AG08396 (cell line): ENCODE results near the gene SYT6.

Experiments used
- DNase-seq: peaks from one replicate; pipeline ENCODE4 v3.0.0; 2012; ENCODE audit warnings: low spot score, mixed read lengths

The SYT6 gene, protein sequence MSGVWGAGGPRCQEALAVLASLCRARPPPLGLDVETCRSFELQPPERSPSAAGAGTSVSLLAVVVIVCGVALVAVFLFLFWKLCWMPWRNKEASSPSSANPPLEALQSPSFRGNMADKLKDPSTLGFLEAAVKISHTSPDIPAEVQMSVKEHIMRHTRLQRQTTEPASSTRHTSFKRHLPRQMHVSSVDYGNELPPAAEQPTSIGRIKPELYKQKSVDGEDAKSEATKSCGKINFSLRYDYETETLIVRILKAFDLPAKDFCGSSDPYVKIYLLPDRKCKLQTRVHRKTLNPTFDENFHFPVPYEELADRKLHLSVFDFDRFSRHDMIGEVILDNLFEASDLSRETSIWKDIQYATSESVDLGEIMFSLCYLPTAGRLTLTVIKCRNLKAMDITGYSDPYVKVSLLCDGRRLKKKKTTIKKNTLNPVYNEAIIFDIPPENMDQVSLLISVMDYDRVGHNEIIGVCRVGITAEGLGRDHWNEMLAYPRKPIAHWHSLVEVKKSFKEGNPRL

DNA sequence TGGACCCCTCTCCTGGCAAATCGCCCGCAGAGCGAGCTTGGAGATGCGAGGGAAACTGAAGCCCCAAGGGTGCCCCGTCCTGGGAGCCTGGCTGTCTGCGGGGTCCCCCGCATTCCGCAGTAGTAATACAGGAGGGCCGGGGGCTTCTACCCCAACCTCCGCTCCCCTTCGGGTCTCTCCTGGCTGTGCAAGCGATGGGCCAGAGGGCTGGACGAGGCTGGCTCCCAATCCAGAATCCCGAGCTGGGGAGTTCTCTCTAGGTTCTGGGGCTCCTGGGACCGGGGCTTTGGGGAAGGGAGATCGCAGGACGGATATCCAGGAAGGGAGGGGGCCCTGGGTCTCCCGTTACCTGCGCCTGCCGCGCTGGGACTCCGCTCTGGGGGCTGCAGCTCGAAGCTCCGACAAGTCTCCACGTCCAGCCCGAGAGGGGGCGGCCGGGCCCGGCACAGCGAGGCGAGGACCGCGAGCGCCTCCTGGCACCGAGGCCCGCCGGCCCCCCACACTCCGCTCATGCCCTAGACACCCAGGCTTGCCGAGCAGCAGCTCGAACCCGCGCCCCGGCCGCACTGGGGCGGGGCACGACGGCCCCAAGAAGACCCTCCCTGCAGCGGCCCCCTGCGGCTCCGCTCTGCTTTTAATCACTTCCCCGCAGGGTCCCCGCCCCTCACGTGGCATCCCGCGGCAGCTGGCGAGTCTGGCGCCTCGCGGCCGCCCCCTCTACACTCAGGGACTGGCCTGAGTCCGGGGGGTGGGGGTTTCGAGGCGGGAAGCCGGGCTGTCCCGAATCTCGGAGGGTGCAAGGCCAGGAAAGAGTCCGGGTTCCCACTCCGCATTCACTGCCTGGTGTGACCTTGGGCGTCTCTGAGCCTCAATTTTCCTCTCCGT lies at the start of gene SYT6:
Gene SYT6, minus strand, starts transcription at position 609 of the 885 bp plus-strand sequence. Its CDS starts 97 bp downstream, at position 512.
- DNase-seq = no peak

DNA sequence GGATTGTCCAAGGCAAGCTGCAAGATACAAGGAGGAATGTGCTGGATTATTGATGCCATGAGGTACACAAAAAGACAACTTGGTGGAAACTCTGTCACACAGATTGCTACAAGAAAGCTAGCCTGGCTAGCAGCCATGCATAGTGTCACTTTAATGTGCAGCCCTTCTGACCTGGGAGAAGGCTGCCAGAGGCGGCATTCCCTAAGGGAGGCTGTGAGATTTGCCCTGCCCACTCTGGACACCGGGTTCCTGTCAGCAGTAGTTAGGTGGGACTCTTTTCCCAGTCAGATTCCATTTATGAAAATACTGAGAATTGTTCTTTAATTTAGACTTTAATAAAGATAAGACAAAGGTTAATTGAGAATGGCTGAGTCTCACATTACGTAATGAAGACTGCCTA lies 47.8 kb upstream of the SYT6 start:
- no peak for DNase-seq

DNA sequence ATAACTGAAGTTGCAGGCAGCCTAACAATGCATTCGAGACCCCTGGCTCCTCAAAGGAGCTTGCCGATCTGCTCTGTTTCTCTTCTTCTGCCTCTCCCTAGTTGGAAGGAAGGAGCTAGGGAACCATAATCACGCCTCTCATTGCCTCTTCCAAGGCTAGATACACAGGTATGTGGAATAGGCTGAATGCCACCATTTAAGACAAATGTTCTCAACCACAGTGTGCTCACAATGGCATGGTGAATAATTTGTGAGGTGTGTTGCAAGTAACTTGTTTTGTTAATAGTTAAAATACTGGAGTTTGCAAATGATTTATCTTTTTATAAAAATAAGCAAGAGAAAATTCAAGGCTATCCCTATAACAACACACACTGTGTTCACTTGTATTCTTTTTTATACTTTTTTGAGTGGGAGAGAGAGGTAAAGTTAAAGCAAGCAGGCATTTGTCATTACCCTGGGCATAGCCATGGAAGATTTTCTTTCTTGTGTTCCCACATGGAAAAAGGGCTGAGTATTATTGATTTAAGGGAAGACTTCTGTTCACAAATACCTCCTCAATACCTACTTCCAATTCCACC lies 45.4 kb upstream of the SYT6 start:
- no peak for DNase-seq

DNA sequence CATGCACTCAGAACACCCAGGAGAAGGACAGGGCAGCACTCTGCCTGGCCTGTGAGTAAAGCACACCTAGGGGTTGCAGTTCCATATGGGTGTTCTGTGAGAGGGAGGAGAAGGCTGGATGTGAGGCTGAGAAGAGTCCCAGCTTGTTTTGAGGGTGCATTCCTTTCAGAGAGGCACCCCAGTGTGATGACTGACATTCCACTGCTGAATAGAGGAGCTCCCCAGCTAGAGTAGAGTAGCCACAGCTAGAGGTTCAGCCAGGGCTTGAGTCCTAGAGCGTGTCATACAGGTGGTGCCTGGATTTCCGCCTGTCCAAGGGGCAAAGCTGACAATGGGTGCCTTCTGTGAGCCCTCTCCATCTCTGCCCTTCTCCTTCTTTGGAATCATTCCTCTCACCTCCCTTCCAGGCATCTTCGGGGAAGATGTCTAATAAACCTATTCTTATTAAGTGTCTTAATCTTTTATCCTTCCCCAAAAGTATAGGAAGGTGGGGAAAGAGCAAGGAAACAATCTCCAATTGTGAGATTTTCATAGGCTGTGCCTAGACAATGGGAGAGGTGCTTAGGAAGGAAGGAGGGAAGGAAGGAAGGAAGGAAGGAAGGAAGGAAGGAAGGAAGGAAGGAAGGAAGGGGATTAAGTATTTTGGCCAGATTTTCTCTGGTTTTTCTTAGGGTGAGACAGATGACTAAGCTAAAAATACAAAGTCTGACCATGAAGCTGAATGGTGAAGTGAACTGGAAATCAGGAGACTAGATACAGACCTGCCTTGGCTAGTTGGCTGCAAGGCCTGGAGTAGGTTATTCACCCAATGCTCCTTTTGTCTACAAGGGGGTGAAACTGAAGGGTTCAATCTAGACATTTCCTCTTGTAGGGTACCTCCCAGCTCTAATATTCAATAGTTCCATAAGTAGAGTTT lies 43.6 kb upstream of the SYT6 start:
- no peak for DNase-seq

DNA sequence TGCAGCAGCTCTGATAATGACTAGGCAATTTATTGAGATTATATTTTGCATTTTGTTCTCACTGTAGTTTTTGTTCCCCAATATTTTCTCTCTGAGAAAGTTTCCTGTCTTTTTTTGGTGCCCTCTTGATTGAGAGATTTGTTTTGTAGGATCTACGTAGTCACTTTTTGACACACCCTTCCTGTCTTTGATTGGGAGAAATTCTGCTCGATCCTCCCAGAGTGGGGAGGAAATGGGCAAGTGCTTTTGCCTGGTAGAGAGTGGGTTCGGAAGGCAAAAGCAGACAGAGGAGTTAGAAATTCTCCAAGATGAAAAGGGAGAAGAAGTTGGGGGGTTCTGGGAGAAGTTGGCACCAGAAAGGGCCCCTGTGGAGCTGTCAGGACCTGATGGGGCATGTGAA lies 42.1 kb upstream of the SYT6 start:
- DNase-seq = no peak

DNA sequence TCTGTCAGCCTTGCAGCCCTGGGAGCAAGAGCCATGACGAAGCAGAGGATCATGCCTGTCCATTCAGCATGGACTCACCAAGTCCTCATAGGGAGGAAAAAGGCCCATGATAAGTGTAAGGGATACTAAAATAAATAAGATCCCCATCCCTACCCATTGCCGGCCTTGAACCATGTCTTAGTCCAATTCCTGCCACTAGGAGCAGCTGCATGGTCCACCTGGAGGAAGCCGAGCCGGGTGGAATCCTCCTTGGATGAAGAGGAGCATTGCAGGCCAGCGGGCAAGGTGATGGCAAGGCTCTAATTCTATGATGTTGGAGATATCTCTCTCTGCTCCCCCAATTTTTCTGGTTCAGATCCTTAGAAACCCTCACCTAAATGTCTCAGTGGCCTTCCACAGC lies 38.7 kb upstream of the SYT6 start:
- no peak for DNase-seq

DNA sequence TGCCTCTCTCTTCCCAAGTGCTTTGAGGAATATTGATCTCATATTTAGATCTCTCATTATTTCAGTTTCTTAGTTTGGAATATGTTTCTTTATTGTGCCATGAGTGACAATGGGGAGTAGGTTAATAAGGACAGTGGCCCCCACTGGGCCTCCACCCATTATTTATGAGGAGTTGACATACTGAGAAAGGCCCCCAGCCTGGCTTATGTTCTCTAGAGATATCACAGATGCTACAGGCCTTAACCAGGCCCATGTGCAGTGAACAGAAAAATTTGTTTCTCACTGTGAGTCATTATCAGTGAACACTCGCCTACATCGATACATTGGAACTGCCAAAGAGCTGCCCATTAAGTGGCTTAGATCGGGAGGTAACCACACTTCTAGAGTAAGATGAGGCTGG lies 35.7 kb upstream of the SYT6 start:
- DNase-seq = no peak

DNA sequence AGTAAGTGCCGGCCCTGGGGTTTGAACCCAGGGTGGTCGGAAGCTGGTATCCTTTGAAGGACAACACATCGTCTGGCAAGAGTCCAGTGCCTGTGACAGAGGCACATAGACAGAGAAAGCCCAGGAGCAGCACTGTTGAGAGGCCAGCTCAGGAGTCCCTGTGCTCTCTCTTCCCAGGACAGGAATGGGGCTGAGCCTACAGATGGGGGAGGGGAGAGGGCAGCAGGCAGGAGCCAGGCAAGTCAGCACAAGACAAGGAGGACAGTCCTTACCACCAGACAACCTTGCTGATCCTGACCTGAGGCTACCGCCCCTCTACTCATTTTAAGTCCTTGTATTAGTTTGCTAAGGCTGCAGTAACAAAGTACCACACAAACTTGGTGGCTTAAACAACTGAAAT lies 27.7 kb upstream of the SYT6 start:
- DNase-seq = no peak

DNA sequence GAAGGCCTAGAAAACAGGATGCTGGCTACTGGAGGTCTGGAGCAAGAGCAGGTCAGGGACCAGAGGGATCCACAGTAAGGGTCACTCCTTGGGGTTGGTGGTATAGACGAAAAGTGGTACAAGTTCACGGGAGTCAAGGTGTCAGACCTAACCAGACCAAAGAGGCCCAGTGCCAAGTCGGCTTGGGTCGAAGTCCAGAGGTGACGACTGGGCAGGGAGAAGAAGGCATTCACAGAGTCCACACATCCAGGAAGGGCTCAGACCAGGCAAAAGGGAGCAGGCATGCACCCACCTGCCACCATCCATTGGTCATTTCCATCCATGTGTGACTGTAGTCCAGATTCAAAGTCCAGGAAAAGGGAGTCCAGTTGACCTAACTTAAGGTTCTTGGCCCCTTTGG lies 27.1 kb upstream of the SYT6 start:
- DNase-seq = no peak

DNA sequence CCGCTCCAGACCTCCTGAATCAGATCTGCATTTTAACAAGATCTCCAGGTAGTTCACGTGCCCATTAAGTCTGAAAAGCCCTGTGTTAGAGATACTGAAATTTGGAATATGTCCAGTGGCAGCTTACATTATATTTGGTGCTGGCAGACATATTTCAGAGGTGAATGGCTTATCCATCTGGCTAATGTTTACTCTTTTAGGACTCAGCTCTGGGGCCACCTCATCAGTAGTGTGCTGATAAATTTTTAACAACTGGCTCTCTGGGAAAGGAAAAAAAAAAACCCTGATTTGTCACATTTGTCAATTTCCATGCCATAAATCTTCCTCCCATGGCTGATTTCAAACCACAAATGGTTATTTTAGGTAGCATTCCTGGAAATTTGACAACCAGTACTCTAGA lies 25.3 kb upstream of the SYT6 start:
- no peak for DNase-seq

DNA sequence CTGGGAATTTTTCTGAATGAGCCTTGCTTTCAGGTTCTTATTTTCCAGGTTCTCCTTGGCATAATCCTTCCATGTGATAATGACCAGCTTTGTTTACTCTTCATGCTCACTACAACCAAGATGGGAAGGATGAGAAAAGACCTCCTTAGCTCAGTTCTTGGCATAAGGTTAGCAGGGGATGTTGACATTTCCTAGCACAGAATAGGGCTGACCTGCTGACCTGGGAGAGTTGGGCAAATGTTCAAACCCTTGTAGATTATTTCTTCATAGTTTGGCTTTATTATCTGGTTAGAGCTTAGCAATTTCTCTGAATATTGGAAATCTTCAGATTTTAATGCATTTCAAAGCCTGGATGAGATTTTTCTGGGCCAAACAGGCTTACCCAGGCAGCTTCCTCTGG lies 23.6 kb upstream of the SYT6 start:
- DNase-seq = no peak

DNA sequence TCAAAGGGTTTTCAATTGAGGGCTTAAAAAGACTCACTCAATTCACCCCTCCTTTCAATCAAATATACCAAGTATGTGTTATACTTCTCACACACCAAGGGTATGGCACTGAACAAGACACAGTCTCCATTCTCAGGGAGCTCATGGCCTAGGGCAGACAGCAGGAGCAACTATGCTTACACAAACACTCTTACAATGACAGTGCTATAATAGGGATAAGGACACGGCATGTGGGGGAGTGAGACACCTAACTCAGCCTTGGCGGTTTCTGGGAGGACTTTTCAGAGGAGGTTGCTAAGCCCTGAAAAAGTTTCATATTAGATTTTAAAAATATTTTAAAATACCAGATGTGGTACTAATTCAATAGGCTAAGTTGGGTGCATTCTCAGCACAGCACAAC lies 22.7 kb upstream of the SYT6 start:
- DNase-seq = no peak

DNA sequence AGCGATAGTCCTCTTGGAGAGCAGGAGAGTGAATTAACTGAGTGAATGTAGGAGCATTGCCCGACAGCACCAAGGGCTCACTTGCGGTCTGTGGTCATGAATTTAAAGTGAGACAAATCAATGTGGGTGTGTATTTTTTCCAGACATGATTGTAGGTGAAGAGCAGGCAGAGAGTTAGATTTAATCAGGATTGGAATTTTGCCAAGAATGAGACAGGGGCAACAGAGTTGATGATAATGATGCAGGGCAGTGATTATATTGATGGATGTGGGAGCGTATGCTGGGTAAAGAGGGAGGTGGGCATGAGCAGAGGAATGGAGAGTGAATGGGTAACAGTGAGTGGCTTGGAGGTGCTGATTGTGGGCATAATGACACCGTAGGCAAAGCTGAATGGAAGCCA lies 20.0 kb upstream of the SYT6 start:
- no peak for DNase-seq

DNA sequence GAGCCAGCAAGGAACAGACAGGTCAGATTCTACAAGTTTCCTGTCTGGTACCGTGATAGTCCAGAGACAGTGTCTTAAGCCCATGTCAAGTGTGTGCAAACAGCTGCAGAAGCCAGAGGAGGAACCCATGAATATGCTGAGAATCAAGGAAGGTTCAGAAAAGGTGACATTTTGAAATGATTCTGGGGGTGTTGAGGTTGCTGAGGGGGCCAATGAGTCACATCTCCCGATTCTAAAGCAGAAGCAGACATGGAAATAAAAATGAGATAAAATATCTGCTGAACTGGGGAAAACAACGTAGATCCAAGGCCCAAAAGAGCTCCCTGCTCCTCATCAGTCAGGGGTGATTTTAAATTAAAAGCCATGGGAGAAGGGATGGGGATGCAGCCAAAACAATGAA lies 15.8 kb upstream of the SYT6 start:
- no peak for DNase-seq

DNA sequence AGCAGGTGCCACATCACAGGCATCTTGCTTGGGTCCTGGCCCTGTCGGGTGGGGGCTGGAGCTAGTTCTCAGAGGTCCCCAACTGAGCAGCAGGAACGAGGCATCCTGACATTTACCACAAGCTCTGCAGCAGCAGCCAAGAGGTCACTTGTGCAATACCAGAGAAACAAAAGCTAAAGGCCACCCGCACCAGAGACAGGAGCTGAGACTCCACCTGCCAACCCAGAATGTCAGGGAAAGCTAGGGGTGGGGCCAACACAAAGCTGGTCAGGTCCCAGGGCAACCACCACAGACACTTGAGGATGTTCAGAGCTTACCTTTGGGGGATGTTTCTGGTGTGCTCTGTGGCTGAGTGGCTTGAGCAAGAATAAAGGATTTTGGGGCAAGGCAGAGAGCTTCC lies 13.6 kb upstream of the SYT6 start:
- DNase-seq = no peak

DNA sequence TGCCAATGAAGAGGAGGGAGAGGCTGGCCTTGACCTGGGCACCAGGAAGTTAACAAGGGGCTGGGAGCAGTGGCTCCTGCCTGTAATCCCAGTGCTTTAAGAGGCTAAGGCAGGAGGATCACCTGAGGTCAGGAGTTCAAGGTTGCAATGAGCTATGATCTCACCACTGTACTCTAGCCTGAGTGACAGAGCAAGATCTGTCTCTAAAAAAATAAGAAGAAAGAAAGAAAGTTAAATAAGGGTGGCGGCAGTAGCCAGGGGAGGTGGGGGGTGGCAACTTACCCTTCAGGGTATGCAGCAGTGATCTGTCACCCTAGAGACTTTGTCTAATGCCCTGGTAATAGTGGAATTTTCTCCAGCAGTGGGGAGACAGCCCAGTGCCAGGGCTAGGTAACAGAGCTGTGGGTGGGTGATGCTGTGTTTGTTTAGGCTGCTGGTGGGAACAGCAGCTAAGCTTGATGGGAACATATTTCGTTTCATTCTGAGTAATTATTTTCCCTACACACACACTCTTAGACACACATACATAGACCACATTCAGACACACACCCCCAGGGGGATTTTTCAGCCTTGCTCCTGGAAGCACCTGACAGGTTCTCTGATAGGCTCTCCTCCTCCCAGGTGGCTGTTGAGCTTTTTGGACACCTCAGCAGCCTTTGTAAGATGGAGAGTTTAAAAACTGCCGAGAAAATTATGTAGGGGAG lies 11.3 kb upstream of the SYT6 start:
- DNase-seq = no peak

DNA sequence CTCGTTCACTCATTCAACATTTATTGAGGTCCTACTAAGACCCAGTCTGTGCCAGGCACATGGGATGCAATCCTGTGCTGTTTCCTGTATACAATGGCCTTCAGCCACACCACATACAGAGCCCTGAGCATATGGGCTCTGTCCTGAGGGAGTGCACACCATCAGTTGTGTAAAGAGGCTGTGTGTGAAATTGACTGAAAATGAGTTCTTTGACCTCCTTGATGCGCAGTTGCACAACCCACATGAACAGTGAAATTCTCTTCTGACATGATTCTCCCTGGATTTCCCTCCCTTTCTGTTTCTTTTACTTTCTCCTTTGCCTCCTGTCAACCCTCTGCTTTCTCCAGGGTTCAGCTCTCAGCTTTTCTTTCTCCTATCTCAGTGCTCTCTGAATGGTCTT lies 6.3 kb upstream of the SYT6 start:
- no peak for DNase-seq

DNA sequence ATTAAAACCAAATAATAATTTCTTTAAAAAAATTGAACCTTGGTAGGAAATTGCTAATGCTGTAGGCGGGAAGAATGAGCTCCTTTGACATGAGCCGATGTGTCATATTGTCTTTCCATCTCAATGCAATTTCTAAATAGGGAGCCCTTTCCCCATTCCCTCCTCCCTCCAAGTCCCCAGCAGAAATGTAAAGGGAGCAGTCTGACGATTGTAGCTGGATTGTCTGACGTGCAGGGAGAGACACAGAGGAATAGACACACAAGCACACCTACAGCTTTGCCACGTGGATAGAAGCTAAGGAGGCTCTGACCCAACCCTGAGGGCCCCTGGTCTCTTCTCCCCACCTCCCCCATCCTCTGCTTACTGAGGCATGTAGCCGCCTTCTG lies 3.6 kb upstream of the SYT6 start:
- no peak for DNase-seq

DNA sequence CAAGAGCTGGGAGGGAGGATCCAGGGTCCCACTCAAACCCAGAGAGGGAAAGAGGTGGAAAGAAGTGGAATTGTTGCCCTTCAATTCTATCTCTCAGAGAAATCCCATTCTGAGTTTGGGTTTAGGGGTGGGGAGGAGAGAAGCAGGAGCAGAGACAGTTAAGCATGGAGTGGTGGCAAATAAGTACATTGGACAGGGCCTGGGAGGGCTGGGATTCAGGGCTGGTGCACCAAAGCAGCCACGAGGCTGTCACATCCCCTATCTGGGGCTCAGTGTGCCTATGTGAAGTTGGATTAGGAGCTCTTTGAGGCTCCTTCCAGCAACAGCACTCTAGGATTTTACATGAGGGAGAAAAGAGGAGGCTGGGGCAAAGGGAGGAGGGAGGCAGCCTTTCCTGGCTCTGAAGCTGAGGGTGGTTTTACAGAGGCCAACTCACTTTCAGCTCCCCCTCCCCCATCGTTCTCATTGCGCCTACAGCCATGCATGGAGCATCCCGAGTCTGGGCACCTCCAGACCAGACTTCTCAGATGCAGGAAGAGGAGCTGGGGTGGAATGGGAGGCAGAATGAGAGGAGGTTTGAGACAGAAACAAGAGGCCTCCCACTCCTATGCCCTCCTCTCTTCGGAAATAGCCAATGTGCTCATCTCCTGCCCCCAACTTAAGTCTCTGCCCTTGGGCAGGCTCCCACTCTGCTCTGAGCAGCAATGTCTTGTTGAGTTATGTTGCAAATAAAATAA lies 3.0 kb upstream of the SYT6 start:
- DNase-seq = no peak

DNA sequence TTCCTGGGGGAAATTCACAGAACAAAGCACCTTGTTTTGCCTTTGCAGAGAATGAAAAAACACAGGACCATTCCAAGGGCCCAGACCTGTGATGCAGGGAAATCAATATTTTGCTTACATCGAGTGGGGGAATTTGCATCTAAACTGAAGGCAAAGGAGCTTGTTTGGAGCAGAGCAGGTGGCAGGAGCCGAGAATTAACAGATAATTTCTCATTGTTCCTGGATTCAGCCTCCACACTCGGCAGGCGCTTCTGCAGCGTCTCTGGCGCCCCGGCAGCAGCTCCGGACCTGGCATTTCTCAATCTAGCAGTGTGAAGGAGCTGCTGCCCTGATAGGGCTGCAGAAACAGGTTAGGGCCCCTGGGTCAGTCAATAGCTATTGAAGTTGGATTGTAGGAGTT lies 2.0 kb upstream of the SYT6 start:
- DNase-seq = no peak

DNA sequence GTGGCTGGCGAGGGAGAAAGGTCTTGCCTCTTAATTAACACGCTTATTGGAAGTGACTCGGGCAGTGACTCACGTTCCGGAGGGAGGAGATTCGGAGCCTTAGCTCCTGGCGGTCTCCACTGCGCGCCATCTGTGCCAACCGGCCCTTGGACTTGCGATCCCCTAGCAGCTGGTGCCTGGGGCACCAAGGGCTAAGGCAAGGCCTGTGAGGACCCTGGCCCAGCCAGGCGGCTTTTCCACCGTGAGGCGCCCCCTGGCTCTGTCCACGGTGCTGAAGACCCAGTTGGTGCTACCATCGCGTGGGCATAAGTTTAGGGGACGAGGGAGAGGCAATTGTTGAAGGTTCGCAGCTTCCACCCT lies 1.3 kb upstream of the SYT6 start:
- DNase-seq = no peak
